Left ventricle myocardium inferior (tissue), 1 donor: Measurements from ENCODE around the gene PSME2. TPM values are rescaled to one million over a fixed set of nuclear protein-coding genes. Genes with fewer than 3 reads are reported as not detected.

ENCODE experiments used
- DNase-seq: peaks from one replicate; pipeline ENCODE4 v3.0.0-alpha.2; 2020
- H3K27ac ChIP-seq: fragments of 200-600 bp; replicated peaks from 2 replicates; pipeline ENCODE4 v1.8.0; 2021
- H3K27me3 ChIP-seq: fragments of 200-600 bp; 2 replicates; pipeline ENCODE4 v1.8.0; 2021; ENCODE audit warnings: low read depth
- H3K36me3 ChIP-seq: fragments of 200-600 bp; 2 replicates; pipeline ENCODE4 v1.8.0; 2021
- H3K4me1 ChIP-seq: fragments of 200-600 bp; 2 replicates; pipeline ENCODE4 v1.8.0; 2021
- H3K4me3 ChIP-seq: fragments of 200-600 bp; 2 replicates; pipeline ENCODE4 v1.8.0; 2021; ENCODE audit warnings: mild to moderate bottlenecking, moderate library complexity
- H3K9me3 ChIP-seq: fragments of 200-600 bp; replicated peaks from 2 replicates; pipeline ENCODE4 v1.8.0; 2021
- intact Hi-C: fragments of 100-400 bp; cut with micrococcal nuclease; formaldehyde crosslinking; loops from one replicate; pipeline ENCODE4 v1.11.0; 2022
- long read RNA-seq: library from polyadenylated mRNA; unstranded; transcript quantifications from one replicate; pipeline ENCODE4 v2.0.0, GENCODE V29; 2021
- total RNA-seq: library from RNA; stranded (reverse); fragmentation: NEBNext Ultra II Directional; extraction: Animal tissue kit (Norgen Biotek cat#: 25700); gene quantifications from one replicate; pipeline ENCODE4 v1.2.1, GENCODE V29; 2021
- TF ChIP-seq, protein P1 (sequence below): fragments of 200-600 bp; IDR thresholded peaks from 2 replicates; pipeline ENCODE4 v1.8.0; 2021; ENCODE audit warnings: antibody characterized with exemption, mild to moderate bottlenecking, borderline replicate concordance
- donor health status: DM: no; HTN: yes; CAD: no; lungs with severe emphysema.

PSME2 gene, protein sequence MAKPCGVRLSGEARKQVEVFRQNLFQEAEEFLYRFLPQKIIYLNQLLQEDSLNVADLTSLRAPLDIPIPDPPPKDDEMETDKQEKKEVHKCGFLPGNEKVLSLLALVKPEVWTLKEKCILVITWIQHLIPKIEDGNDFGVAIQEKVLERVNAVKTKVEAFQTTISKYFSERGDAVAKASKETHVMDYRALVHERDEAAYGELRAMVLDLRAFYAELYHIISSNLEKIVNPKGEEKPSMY
- 89.7 TPM for total RNA-seq
- long read RNA-seq, transcript PSME2-205 (2 exons, 496 nt), result minor isoform, 7 of 89 reads
- long read RNA-seq, transcript PSME2-201 (11 exons, 1,404 nt), result major isoform, 76 of 89 reads
- long read RNA-seq, partial matches to known transcripts, result 0 of 89 reads
- long read RNA-seq, other reads (novel, unspliced or antisense), result 3 of 89 reads

DNA sequence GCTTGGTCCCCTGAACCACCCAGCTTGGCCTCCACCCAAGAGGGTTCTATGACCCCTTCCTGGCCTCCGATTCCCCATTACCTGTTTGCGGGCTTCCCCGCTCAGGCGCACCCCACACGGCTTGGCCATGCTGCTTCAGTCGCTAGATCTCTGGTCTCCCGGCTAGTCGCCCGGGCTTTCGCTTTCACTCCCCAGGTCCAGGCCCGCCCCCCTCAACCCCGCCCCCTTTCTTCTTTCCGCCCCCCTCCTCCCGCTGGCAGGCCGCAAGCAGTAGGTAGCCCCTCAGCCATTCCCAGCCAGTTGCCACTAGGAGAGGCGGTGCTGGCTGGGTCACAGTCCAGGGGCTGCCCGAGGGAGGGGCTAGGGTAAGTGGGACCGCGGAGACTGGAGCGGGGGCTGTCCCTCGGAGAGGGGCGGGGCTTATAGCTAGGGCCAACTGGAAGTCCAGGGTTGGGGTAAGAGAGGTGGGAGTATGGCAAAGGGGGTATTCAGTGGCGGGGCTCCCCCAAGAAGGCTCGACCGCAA is at the start of gene PSME2:
Gene PSME2 (minus strand): TSS at position 158 of the 525 bp plus-strand sequence. CDS start 29 bp downstream, at position 129.
- intact Hi-C loops, result no loop called here
- H3K36me3 ChIP-seq, result peaks cover 45% of the 10 kb centered on the region

DNA sequence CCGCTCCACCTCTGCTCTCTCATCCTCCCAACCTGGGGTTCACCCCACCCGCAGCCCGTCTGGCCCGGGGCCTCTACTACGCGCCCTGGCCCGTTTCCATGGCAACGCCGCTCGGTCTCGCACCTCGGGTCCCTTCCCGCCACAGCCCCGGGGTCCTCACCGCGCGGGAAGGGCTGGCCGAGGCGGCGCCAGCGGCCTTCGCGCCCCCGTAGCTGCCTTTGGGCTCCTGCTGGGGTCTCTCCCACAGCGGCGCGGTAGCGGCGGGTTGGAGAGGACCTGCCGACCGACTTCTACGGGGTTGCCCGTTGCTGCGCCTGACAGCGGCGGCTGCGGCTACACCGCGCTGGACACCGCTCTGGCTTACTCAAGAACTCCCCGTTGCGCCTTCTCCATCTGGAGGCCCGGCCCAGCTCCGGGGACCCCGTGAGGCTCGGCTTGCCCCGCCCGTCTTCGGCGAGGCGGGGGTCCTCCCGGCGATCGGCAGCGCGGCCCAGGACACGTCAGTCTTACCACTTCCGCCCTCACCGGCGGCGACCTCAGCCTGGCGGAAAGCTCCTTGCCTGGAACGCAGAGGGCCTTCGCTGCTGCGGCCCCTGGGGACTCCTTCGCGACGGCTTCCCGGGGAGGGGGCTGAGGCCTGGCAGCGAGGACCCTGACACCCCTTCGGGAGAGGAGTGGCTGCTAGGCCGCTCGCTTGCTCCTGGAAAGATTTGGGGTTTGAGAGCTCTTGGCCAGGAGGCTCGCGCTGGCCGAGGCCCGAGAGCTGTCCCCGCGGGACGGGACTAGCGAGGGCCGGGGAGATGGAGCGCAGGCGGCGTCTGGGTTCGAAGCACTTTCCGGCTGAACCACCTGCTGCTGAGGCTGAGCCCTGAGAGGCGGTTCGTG is 49.0 kb upstream of the PSME2 start, which contains the start of gene TM9SF1:
Gene TM9SF1 (minus strand): TSS at position 256 of the 885 bp plus-strand sequence. CDS start 422 bp downstream, outside the sequence.
- H3K4me1 ChIP-seq, result peaks cover 49% of the 10 kb centered on the region
- intact Hi-C loops, result no loop called here
- peak; percentile 92 for DNase-seq
- peak within 1 kb of the TSS; percentile 100 for H3K27ac ChIP-seq
- peak within 1 kb of the TSS; percentile 100 for H3K4me3 ChIP-seq
- TF ChIP-seq, protein P1, sequence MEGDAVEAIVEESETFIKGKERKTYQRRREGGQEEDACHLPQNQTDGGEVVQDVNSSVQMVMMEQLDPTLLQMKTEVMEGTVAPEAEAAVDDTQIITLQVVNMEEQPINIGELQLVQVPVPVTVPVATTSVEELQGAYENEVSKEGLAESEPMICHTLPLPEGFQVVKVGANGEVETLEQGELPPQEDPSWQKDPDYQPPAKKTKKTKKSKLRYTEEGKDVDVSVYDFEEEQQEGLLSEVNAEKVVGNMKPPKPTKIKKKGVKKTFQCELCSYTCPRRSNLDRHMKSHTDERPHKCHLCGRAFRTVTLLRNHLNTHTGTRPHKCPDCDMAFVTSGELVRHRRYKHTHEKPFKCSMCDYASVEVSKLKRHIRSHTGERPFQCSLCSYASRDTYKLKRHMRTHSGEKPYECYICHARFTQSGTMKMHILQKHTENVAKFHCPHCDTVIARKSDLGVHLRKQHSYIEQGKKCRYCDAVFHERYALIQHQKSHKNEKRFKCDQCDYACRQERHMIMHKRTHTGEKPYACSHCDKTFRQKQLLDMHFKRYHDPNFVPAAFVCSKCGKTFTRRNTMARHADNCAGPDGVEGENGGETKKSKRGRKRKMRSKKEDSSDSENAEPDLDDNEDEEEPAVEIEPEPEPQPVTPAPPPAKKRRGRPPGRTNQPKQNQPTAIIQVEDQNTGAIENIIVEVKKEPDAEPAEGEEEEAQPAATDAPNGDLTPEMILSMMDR, result no peak
- H3K27me3 ChIP-seq, result no peaks in the 10 kb centered on the region
- H3K9me3 ChIP-seq, result no peaks in the 10 kb centered on the region
- peaks cover 35% of the 10 kb centered on the region for H3K36me3 ChIP-seq

More for the DNA sequence above, at the start of gene PSME2:
- peak within 1 kb of the TSS; percentile 98 for H3K27ac ChIP-seq
- no peaks in the 10 kb centered on the region for H3K9me3 ChIP-seq
- H3K27me3 ChIP-seq, result no peaks in the 10 kb centered on the region
- H3K4me3 ChIP-seq, result peak within 1 kb of the TSS; percentile 99
- TF ChIP-seq, protein P1, result no peak
- peaks cover 61% of the 10 kb centered on the region for H3K4me1 ChIP-seq
- peak; percentile 93 for DNase-seq

DNA sequence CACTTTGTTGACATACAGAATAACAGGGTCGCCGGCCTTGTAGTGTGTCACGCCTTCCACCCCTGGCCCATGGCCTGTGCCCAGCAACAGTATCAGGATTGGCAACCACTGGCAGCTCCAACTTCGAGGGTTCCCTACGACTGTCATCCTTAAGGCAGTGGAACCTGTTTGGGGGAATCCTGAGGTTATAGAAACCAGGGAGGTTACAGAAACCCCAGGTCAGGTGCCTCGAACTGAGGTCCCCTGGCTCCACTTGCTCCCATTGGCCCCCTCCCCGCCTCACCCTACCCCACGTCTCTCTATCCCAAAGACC is 48.4 kb upstream of the PSME2 start:
- TF ChIP-seq, protein P1, result no peak
- DNase-seq, result no peak
- intact Hi-C loops, result no loop called here

DNA sequence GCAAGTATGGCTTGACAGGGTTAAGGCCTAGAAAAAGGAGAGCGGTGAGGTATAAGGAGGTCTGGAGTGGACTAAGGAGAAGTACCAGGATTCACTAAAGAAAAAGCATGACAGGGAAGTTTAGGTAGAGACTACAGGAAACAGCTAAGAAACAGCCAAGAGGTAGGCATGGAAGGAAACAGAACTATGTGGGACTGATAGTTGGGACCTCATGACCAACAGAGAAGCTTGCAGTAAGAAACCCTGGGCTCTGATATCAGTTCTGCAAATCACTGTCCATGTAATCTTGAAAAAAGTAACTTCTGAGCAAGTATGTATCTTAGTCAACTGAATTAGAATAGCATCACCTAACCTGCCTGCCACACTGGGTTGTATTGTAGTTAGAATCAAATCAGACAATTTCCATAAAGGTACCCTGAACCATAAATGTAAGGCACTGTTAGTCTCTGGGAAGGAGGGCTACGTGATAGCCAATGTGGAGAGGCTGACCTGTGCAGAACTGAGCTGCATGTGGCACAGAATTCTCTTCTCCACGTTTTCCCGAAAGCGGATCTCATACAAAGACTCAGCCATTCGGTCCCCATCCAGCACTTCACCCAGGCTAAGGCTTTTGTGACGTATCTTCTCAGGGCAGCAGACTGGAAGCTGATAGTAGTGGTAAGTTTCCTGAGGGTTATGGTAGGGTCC is 47.9 kb upstream of the PSME2 start:
- intact Hi-C loops, result no loop called here
- H3K27ac ChIP-seq, result peak overlapping the region; percentile 100
- H3K36me3 ChIP-seq, result peaks cover 39% of the 10 kb centered on the region
- no peaks in the 10 kb centered on the region for H3K27me3 ChIP-seq
- no peaks in the 10 kb centered on the region for H3K9me3 ChIP-seq
- DNase-seq, result no peak
- H3K4me3 ChIP-seq, result peak overlapping the region; percentile 100
- TF ChIP-seq, protein P1, result no peak
- peaks cover 50% of the 10 kb centered on the region for H3K4me1 ChIP-seq

More for the DNA sequence above, 48.4 kb upstream of the PSME2 start:
- Histone ChIP-seq H3K9me3 (no peaks in the 10 kb centered on the region), H3K27ac (peak overlapping the region; percentile 100), H3K36me3 (peaks cover 37% of the 10 kb centered on the region), H3K4me1 (peaks cover 49% of the 10 kb centered on the region), H3K27me3 (no peaks in the 10 kb centered on the region), H3K4me3 (peak overlapping the region; percentile 100)

DNA sequence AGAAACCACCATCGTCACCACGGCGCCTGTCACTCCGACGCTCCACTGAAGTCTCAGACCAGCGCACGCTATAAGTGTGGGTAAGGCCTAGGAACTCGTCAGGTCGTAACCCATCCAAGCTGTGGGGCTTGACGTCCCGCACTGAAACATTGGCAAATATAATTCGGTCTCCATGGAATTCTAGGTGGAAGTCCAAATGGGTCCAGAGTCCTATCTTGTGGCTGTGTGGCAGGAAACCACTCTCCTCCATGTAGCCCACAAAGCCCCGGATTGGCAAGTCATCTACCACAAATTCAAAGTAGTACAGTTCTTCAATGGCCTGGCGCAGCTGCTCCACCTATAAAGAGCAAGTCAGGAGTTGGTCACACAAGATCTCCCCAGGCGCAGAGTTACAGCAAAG is 46.5 kb upstream of the PSME2 start:
- no peaks in the 10 kb centered on the region for H3K27me3 ChIP-seq
- TF ChIP-seq, protein P1, result no peak
- no peak overlapping the region for H3K27ac ChIP-seq
- intact Hi-C loops, result no loop called here
- no peak for DNase-seq
- no peaks in the 10 kb centered on the region for H3K9me3 ChIP-seq
- peaks cover 54% of the 10 kb centered on the region for H3K4me1 ChIP-seq
- no peak overlapping the region for H3K4me3 ChIP-seq
- peaks cover 39% of the 10 kb centered on the region for H3K36me3 ChIP-seq
